SKM-1 (cell line): ENCODE results near the gene TMEM106C.

ENCODE experiments used
- DNase-seq: peaks from one replicate; lab custom pipeline; 2025; ENCODE audit not compliant: unreplicated experiment; lab: John Stamatoyannopoulos, UW

The TMEM106C gene

GRCh38 chr12:47963340-47964040 lies at the start of gene TMEM106C:
TMEM106C (plus strand) TSS chr12:47963596; CDS start chr12:47964237, 641 bp downstream.
- DNase-seq: peak; percentile 13

GRCh38 chr12:47920913-47921312 lies 42.5 kb upstream of the TMEM106C start:
- DNase-seq: no peak

GRCh38 chr12:47921907-47922306 lies 41.5 kb upstream of the TMEM106C start:
- DNase-seq: no peak

GRCh38 chr12:47927346-47927745 lies 36.0 kb upstream of the TMEM106C start:
- no peak for DNase-seq

- DNase-seq: no peak
These were observed 32.8 kb upstream of the TMEM106C start for GRCh38 chr12:47930634-47931033.

GRCh38 chr12:47931187-47931586 lies 32.2 kb upstream of the TMEM106C start:
- DNase-seq: no peak

GRCh38 chr12:47935184-47935583 lies 28.2 kb upstream of the TMEM106C start:
- no peak for DNase-seq

- DNase-seq: no peak
These were observed 25.3 kb upstream of the TMEM106C start for GRCh38 chr12:47938093-47938492.

GRCh38 chr12:47938594-47938993 lies 24.8 kb upstream of the TMEM106C start:
- no peak for DNase-seq

GRCh38 chr12:47939009-47939601 lies 24.3 kb upstream of the TMEM106C start:
- DNase-seq: no peak

GRCh38 chr12:47940773-47941474 lies 22.5 kb upstream of the TMEM106C start:
- DNase-seq: no peak

- no peak for DNase-seq
These were observed 22.0 kb upstream of the TMEM106C start for GRCh38 chr12:47941475-47941780.

GRCh38 chr12:47941871-47942613 lies 21.4 kb upstream of the TMEM106C start:
- DNase-seq: no peak

- no peak for DNase-seq
These were observed 20.7 kb upstream of the TMEM106C start for GRCh38 chr12:47942614-47943225.

- no peak for DNase-seq
These were observed 19.6 kb upstream of the TMEM106C start for GRCh38 chr12:47943623-47944340.

GRCh38 chr12:47944685-47945340 lies 18.6 kb upstream of the TMEM106C start:
- no peak for DNase-seq

- DNase-seq: no peak
These were observed 18.1 kb upstream of the TMEM106C start for GRCh38 chr12:47945341-47945728.

GRCh38 chr12:47946413-47947323 lies 16.7 kb upstream of the TMEM106C start:
- peak; percentile 58 for DNase-seq

- DNase-seq: no peak
These were observed 16.1 kb upstream of the TMEM106C start for GRCh38 chr12:47947341-47947740.
